Stimulated activated memory B cell treated with anti-CD40 and anti-IgM and Interleukin-4, amounts not matched to agents 10 μg/mL and 1 μg/mL and 100 μg/mL, for 72 hours (primary cell): Measurements from ENCODE around the gene DHX16.
A peak's percentile ranks its signal among the peaks of the same experiment; 100 is the strongest.

Source experiments
- ATAC-seq: fragments of 150-1000 bp; cut with Tn5 transposase; 2 replicates; pipeline ENCODE4 v1.10.0; 2021
- H3K27ac Mint-ChIP-seq: one replicate; pipeline ENCODE4 v1.8.0; 2022; ENCODE audit warnings: mild to moderate bottlenecking, mixed read lengths
- H3K27me3 Mint-ChIP-seq: one replicate; pipeline ENCODE4 v1.8.0; 2022; ENCODE audit warnings: mixed read lengths
- H3K36me3 Mint-ChIP-seq: one replicate; pipeline ENCODE4 v1.8.0; 2022; ENCODE audit warnings: mixed read lengths
- H3K4me1 Mint-ChIP-seq: one replicate; pipeline ENCODE4 v1.8.0; 2022; ENCODE audit warnings: mixed read lengths
- H3K4me3 Mint-ChIP-seq: one replicate; pipeline ENCODE4 v1.8.0; 2022; ENCODE audit warnings: mild to moderate bottlenecking, moderate library complexity, mixed read lengths
- H3K9me3 Mint-ChIP-seq: one replicate; pipeline ENCODE4 v1.8.0; 2022; ENCODE audit warnings: mixed read lengths

The DHX16 gene

DNA sequence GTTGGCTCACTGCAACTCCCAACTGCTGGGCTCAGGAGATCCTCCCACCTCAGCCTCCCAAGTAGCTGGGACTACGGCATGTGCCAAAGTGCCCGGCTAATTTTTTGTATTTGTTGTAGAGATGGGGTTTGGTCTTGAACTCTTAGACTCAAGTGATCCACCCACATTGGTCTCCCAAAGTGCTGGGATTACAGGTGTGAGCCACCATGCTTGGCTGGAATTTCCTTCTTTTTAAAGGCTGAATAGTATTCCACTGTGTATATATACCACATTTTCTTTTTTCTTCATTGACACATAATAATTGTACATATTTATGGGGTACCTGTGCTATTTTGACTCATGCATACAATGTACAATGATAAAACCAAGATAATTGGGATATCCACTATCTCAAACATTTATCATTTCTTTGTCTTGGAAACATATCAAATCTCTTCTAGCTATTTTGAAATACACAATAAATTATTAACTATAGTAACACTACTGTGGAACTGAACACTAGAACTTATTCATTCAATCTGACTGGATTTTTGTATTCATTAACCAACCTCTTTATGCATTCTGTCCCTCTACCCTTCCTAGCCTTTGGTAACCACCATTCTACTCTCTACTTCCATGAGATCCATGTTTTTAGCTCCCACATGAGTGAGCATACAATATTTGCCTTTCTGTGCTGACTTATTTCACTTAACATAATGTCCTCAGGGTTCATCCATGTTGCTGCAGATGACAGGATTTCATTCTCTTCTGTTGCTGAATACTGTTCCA is 36.5 kb upstream of the DHX16 start:
- no peak overlapping the region for H3K27ac Mint-ChIP-seq

DNA sequence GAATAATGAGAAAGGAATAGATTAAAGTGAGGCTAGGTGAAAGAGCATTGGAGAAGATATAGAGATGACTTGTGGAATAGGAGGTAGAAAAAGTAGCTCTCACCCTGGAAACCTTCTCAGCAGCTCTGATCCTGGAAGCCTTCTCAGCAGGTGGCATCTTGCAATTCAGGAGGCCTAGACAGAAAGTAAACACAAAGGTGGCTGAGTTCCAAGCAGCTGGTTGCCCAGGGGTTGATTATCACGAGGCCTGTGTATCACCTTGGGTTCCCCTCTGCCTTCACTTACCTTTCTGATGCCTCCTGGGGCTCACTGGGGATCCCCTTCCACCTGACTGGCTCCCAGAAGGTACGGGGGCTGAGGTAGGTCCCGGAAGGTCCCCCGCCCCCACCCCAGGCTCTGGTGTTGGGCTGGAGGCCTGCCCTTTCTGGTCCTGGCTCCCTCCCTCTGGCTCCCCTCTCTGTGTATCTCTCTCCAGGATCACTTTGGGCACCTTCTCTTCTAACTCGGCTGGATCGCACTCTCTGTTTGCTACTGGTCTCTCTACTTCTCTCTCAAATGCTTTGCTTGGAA is 34.6 kb upstream of the DHX16 start:
- Mint-ChIP-seq H3K27me3 (no peaks in the 10 kb centered on the region), H3K9me3 (no peaks in the 10 kb centered on the region), H3K4me1 (peaks cover 18% of the 10 kb centered on the region), H3K27ac (peak overlapping the region; percentile 21), H3K4me3 (no peak overlapping the region), H3K36me3 (peaks cover 77% of the 10 kb centered on the region)
- ATAC-seq = no peak

More for the DNA sequence above, 36.5 kb upstream of the DHX16 start:
- Mint-ChIP-seq H3K4me3 (no peak overlapping the region), H3K9me3 (no peaks in the 10 kb centered on the region), H3K36me3 (peaks cover 74% of the 10 kb centered on the region), H3K4me1 (peaks cover 31% of the 10 kb centered on the region), H3K27me3 (no peaks in the 10 kb centered on the region)
- ATAC-seq = no peak

DNA sequence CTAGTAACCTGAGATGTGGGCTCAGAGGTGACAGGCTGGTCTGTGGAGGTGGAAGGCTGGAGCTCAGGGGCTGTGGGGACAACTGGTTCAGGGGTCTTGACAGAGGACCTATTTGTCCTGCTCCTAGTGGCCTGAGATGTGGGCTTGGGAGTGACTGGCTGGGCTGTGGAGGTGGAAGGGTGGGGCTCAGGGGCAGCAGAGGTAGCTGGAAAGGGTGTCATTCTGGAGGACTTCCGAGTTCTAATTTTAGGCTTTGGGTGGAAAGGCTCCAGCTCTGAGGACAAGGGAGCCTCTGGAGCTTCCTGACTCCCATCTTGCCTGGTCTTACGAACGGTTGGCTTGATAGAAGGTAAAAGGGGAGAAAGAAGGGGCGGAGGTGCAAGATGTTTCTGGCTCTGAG is 32.8 kb upstream of the DHX16 start:
- no peaks in the 10 kb centered on the region for H3K9me3 Mint-ChIP-seq
- no peak overlapping the region for H3K4me3 Mint-ChIP-seq
- peaks cover 69% of the 10 kb centered on the region for H3K36me3 Mint-ChIP-seq
- ATAC-seq = no peak
- H3K4me1 Mint-ChIP-seq = peaks cover 9% of the 10 kb centered on the region
- H3K27me3 Mint-ChIP-seq = no peaks in the 10 kb centered on the region
- H3K27ac Mint-ChIP-seq = peak overlapping the region; percentile 12

DNA sequence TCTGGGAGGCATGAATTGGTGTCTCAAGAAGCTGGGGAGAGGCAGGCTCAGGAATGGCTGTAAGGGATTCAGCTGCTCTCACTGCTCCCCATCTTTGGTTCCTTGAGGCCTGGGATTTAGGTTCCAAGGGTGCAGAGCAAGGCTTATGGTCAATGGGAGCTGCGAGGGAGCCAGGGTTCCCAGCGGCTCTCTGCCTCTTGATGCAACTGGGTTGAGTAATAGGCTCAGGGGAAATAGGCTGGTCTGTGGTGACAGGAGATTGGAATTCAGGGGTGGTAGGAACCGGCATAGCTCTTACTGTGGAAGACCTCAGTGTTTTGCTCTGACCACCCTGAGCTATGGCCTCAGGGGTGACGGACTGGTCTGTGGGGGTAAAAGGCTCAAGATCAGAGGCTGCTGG is 31.0 kb upstream of the DHX16 start:
- ATAC-seq = no peak

DNA sequence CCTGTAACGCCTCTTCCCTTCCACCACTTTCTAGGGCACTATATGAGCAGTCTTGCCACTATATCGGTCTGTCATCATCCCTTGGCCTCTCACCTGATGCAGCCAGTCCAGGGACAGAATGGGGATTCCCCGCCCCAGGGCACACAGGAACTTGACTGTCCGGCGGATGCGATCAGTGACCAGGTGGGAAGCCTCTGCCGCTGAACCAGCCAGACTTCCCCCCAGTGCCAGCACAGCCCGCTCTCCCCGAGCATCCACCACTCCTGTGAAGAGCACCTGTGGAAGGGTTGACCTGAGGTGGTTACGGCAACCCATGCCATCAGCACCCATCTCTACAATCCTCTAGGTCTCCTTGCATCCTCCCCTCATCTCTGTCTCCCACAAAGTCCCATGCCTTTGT is 30.2 kb upstream of the DHX16 start:
- H3K27ac Mint-ChIP-seq = no peak overlapping the region
- H3K4me3 Mint-ChIP-seq = no peak overlapping the region
- H3K4me1 Mint-ChIP-seq = peaks cover 6% of the 10 kb centered on the region
- no peaks in the 10 kb centered on the region for H3K9me3 Mint-ChIP-seq
- no peaks in the 10 kb centered on the region for H3K27me3 Mint-ChIP-seq
- ATAC-seq = no peak
- peaks cover 66% of the 10 kb centered on the region for H3K36me3 Mint-ChIP-seq

More for the DNA sequence above, 31.0 kb upstream of the DHX16 start:
- H3K27me3 Mint-ChIP-seq = no peaks in the 10 kb centered on the region
- H3K9me3 Mint-ChIP-seq = no peaks in the 10 kb centered on the region
- H3K4me1 Mint-ChIP-seq = peaks cover 9% of the 10 kb centered on the region
- peaks cover 71% of the 10 kb centered on the region for H3K36me3 Mint-ChIP-seq
- H3K27ac Mint-ChIP-seq = no peak overlapping the region
- no peak overlapping the region for H3K4me3 Mint-ChIP-seq

DNA sequence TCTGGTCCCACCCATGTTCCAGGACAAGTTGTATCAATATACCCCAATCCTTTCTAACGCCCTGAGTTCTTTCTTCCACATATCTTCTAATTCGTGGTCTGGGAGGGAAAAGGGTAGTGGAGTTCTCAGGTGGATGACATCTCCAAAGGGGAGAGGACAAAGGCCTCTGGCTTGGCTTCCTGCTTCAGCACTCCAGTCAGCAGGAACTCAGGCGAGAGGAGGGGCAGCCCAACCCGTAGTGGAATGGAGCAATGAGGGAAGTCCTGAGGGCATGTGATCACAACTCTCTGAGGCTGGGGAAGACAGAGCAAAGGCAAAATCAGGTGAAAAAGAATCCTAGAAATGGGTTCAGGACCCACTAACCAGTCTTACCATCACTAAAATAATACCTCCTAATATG is 27.5 kb upstream of the DHX16 start:
- Mint-ChIP-seq H3K9me3 (no peaks in the 10 kb centered on the region), H3K4me3 (no peak overlapping the region), H3K27me3 (no peaks in the 10 kb centered on the region), H3K27ac (no peak overlapping the region), H3K4me1 (no peaks in the 10 kb centered on the region), H3K36me3 (peaks cover 48% of the 10 kb centered on the region)
- ATAC-seq = no peak

DNA sequence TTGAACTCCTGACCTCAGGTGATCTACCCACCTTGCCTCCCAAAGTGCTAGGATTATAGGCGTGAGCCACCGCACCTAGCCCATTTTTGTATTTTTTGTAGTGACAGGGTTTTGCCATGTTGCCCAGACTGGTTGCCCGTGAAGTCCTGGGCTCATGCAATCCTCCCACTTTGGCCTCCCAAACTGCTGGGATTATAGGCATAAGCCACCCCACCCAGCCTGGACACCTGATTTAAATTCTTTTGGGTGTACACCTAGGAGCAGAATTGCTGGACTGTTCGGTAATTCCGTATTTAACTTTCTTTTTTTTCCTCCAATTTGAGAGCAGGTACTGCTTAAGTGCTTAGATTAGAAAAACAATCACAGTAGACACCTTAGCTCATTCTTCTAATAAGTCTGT is 23.6 kb upstream of the DHX16 start:
- H3K4me1 Mint-ChIP-seq = peaks cover 5% of the 10 kb centered on the region
- ATAC-seq = no peak
- no peaks in the 10 kb centered on the region for H3K27me3 Mint-ChIP-seq
- H3K27ac Mint-ChIP-seq = no peak overlapping the region
- no peaks in the 10 kb centered on the region for H3K9me3 Mint-ChIP-seq
- H3K4me3 Mint-ChIP-seq = no peak overlapping the region
- peaks cover 12% of the 10 kb centered on the region for H3K36me3 Mint-ChIP-seq

DNA sequence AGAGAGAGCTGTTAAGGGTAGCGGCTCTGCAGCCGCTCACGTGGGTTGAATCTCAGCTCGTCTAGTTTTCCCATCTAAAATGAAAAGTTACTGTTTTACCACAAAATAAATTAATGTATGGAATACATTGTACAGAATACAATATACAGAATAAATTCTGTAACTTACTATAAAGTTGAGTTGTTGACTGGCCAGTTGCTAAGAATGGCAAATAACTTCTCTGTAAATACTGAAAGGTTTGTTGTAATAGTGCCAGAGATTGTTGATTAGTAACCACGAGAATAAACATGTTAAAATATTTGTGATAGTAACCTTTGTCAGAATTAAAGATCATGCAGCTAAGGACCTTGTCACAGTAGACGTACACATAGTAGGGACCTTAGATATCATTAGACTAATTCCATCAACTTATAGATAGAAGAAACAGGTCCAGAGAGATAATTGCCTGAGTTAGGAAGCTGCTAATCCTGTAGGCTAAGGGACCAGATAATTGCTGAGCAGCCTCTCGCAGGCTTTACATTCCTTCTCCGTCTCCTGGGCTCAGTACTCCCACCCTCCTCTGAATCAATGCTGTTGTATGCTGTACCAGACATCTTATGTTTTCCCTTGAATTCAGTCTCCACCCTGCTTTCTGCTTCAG is 18.5 kb upstream of the DHX16 start:
- Mint-ChIP-seq H3K4me3 (peak overlapping the region; percentile 89), H3K36me3 (peaks cover 2% of the 10 kb centered on the region), H3K9me3 (no peaks in the 10 kb centered on the region), H3K27me3 (no peaks in the 10 kb centered on the region), H3K4me1 (peaks cover 45% of the 10 kb centered on the region), H3K27ac (peak overlapping the region; percentile 86)
- no peak for ATAC-seq

DNA sequence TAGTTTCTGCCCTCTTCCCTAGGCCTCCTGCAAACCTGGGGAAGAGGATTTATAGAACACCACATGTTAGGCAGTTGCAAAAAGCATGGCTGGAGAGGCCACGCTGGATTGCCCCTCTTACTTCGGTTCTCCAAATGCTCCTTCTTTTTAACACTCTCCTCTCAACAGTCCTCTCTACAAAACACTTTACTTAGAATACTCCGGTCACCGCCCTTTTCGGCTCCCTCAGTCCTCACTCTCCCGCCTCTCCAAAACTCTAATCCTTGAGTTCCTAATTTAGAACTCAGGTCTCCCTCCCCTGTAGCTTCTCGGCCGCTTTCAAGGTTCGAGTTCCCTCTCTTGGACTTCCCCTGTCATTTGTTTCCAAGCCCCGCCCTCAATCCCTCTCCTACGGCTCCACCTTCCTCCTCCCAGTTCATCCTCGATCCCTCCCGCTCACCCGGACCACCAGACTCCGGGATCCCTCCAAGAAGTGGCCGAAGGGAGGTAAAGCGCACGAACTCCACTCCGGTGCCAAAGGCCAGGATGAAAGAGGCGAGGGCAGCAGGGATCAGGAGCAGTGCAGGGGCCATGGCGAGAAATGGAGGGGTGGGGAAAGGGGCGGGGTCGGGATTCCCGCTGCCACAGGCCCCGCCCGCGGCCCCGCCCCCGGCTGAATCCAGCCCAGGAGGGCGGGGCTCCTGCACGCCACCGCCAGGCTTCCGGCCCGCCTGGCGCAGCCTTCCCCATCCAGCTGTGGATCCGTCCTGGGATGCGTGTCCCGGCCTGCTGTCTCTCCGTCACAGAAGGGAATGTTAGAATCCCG is 17.8 kb upstream of the DHX16 start, which contains the start of gene NRM:
TSS of gene NRM (minus strand) at position 582 of the 805 bp plus-strand sequence. CDS start at position 572, 10 bp downstream.
- peaks cover 47% of the 10 kb centered on the region for H3K4me1 Mint-ChIP-seq
- ATAC-seq = peak; percentile 46
- peaks cover 9% of the 10 kb centered on the region for H3K36me3 Mint-ChIP-seq
- no peaks in the 10 kb centered on the region for H3K27me3 Mint-ChIP-seq
- H3K4me3 Mint-ChIP-seq = peak within 1 kb of the TSS; percentile 89
- no peaks in the 10 kb centered on the region for H3K9me3 Mint-ChIP-seq
- H3K27ac Mint-ChIP-seq = peak within 1 kb of the TSS; percentile 86

DNA sequence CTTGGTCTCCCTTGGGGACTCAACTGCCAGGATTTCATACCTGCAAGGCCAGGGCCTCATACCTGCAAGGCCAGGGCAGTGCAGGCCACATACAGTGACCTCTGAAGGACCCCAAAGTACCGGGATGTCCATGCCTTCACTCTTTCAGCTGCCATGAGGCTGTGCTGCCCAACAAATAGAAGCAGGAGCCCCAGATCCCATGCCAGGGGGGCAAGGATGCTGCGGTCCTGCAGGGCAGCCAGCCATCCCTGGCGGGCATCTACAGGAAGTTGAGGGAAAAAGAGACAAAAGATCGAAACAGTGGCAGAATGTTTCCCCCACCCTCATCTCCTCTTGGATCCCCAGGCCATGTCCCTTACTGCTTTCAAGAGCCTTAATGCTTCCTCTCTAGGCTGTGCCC is 17.2 kb upstream of the DHX16 start:
- no peak for ATAC-seq
- peaks cover 15% of the 10 kb centered on the region for H3K36me3 Mint-ChIP-seq

DNA sequence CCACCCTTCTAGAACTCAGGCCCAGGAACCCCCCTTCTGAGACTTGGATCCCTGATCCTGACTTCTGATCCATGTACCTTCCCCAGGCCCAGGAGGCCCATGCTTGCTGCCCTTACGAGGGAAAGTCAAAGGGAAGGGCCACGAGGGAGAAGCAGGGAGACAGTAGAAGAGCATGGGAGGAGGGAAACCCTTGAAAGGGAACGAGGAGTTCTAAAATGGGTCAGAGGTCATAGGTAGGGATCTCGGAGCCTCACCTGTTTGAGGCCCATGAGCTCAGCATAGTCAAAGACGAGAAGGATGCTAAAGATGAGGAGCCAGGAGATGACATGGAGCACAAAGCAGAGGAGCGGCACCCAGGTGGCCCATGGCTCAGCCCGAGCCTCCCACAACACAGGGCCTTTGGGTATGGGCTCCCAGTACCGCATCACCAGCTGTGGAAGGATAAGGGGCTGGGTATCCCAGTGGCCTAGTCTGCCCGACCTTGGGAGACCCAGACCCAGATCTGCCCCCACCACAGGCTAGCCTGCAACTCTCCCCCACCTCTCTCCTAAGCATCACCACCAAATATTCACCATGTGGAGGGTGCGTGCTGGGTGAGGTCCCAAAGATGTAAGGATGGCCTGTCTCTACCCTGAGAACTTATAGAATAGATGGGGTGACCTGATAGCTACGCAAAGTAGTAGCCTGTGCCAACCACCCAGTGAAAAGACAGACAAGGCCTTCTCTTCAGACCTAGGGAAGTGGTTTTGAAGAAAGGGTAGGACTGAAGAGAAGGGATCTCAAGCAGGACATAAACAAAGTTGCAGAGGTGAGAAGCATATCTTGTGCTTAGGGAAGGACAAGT is 16.4 kb upstream of the DHX16 start:
- no peak for ATAC-seq
- Mint-ChIP-seq H3K27ac (peak overlapping the region; percentile 86), H3K4me1 (peaks cover 56% of the 10 kb centered on the region), H3K4me3 (peak overlapping the region; percentile 89), H3K27me3 (no peaks in the 10 kb centered on the region), H3K9me3 (no peaks in the 10 kb centered on the region), H3K36me3 (peaks cover 21% of the 10 kb centered on the region)

More for the DNA sequence above, 17.2 kb upstream of the DHX16 start:
- H3K4me3 Mint-ChIP-seq = peak overlapping the region; percentile 89
- H3K27ac Mint-ChIP-seq = peak overlapping the region; percentile 86
- no peaks in the 10 kb centered on the region for H3K27me3 Mint-ChIP-seq
- H3K4me1 Mint-ChIP-seq = peaks cover 54% of the 10 kb centered on the region
- no peaks in the 10 kb centered on the region for H3K9me3 Mint-ChIP-seq

DNA sequence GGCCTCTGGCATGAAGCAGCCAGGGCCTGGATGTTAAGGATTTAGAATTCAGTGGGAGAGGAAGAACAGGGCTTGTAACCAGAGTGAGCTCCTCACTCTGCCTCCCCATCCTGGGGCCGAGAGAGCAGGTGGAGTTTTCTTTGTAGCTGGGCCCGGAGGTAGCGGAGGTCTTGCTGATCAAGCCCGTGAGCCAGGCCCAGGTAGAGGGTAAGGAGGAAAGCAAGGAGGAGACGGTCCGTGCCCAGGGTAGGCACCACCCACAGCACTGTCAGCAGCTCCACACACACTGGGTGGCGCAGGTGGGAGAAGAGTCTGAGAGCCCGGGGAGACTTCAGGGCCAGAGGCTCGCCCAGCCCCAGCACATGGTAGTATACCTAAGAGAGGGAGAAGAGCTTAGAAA is 15.8 kb upstream of the DHX16 start:
- Mint-ChIP-seq H3K27ac (peak overlapping the region; percentile 86), H3K4me3 (peak overlapping the region; percentile 89), H3K9me3 (no peaks in the 10 kb centered on the region), H3K36me3 (peaks cover 26% of the 10 kb centered on the region), H3K27me3 (no peaks in the 10 kb centered on the region), H3K4me1 (peaks cover 56% of the 10 kb centered on the region)
- peak; percentile 29 for ATAC-seq

DNA sequence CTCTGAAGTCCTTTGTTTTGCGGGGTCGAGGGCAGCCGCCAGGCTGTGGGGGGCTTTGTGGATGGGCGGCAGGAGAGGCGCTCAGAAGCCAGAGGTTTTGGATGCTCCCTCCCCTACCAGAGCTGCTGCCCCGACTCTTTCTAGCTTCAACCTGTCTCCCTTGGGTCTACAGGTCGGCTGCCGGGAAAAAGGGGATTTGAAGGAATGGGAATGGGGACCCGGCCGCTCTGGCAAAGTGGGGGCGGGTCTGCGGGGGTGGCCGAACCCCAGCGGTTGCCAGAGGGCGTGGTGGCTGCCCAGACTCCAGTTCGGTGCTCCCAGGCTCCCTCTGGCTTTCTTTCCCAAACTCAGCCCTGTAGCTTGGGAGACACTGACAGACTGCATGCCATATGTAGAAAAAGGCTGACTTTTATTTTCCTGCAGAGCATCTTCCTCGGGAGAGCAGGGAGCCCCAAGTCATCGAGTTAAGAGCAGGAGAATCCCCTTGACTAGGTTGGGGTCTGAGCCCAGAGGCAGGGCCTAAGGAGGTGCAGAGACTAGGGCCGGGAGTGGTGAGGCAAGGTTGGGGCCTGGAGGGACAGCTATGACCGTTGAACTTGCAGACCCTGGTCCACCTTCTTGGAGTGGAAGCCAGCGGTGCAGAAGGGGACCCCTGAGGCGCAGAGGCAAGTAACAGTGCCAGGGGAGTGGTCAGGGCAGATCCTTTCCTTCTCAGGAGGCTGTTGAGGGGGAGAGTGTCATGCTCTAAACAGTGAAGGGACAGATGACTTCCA is 15.0 kb upstream of the DHX16 start:
- Mint-ChIP-seq H3K27ac (peak overlapping the region; percentile 86), H3K4me1 (peaks cover 57% of the 10 kb centered on the region), H3K4me3 (peak overlapping the region; percentile 89), H3K27me3 (no peaks in the 10 kb centered on the region), H3K9me3 (no peaks in the 10 kb centered on the region), H3K36me3 (peaks cover 29% of the 10 kb centered on the region)
- ATAC-seq = no peak
